Tongue (tissue), 2 donors: ENCODE data around the gene XIRP2. TPM values are rescaled to one million over a fixed set of nuclear protein-coding genes. Genes with fewer than 3 reads are reported as not detected.
"Not testable (repeated sequence)": the region's sequence is repeated elsewhere in the genome, so short reads cannot be mapped to it uniquely, and the experiment has no call there.

ENCODE experiments used
- DNase-seq: peaks from one replicate; pipeline ENCODE4 v3.0.0-alpha.2; 2015
- total RNA-seq: library from RNA; depleted of rRNA; stranded (reverse); fragments of >200 nt; gene quantifications from one replicate; pipeline ENCODE4 v1.2.3, GENCODE V29; 2014

The XIRP2 gene
- total RNA-seq, 1 donor from 2014 or later = 277 TPM

DNA sequence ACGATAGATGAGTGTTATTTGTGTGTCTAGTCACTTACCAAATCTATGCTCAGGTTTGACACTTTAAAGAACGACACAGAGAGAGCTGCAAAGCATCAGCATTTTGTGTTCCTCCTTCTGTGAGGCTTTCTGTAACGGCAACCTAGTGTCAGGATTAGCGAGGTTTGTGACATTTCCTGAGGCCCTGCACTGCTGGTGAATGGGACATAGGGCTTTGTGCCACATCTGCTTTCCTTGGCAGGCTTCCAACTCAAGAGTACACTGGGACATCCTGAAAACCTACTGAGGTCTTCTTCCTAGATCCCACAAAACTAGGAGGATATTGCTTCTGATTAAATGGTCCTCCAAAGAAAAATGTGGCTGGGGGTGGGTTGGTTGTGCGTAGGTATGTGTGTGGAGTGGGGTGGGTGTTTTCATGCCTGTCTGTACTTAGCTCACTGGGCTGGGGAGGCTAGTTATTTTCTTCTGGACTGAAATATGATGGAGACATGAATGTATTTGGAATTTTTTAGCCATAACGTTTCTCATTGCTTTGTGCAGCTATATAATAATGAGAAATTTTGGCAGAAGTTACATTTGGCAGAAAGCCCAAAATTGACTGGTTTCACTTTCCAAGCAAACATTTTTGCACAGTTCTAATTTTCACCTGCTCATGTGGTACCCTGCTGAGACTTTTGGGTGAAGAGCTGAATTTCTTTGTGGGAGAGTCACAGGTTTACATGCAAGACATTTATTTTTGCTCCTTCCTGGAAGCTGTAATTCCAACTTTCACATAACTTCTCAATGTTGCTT lies 308.4 kb downstream of the XIRP2 start:
- DNase-seq = peak; percentile 87

DNA sequence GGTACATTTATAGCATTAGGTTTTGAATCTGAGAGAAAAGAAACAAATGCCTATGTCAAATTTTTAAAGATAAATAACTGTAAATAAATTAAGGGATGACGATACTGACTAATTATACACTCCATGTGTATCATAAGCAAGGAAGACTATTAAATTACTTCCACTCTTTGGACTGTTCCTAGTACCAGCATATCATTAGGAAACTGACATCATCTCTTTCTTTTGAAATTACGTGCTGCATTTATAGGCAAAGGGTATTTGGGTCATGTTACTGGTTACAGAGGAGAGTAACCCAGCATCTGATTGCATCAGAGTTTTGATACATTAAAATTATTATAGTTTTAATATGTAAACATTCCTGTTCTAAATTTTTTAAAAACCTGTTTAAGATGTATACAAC lies 309.7 kb downstream of the XIRP2 start:
- no peak for DNase-seq

DNA sequence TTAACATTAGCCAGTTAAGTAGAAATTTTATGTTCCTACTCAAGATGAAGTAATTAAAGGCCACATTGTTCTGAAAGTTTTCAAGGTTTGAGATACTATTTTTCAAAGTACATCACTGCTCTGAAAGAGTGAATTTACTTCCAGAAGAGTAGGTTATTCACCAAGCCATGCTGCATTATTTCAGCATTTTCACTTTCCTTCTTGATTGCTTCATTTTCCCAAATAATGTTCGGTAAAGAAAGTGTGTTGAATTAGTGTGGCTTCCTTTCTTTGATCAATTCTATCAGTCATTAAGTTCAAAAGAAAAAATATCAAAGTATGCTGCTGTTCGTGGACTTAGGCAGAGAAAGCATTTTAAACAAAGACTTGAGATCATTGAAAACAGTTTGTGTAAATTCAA lies 310.3 kb downstream of the XIRP2 start:
- no peak for DNase-seq

DNA sequence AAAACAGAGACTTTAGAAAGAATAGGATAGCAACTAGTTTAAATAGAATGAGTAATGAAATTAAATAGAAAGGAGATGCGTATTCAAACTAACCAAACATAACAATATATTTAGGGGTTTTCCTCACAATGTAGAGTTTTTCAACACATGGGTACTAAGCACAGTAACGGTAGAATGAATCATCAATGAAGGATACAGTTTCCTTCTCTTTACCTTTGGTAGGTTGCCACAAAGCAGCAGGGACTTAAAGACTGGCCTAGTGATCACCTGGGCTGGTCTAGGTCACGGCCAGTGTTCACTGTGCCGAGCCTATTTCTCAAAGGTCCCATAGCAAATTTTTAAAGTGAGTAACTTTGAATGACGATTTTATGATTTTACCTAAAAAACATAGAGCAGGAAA lies 311.7 kb downstream of the XIRP2 start:
- no peak for DNase-seq

DNA sequence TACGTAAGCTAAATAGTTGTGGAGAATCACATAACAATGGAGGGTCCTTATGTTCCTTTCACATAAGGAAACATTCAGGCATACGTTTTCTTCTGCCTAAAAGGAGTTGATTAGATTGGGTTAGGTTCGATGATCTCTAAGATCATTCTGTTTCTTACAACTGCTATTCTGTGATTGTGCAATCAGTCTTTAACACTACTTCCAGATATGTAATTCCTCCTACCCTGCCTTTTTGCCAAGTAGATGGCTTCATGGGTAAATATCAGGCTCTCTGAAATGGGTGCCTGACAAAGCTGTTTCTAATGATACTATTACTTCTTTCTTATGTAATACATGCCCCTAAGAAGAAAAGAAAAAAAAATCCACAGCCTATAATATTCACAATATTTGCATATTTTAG lies 321.5 kb downstream of the XIRP2 start:
- no peak for DNase-seq

DNA sequence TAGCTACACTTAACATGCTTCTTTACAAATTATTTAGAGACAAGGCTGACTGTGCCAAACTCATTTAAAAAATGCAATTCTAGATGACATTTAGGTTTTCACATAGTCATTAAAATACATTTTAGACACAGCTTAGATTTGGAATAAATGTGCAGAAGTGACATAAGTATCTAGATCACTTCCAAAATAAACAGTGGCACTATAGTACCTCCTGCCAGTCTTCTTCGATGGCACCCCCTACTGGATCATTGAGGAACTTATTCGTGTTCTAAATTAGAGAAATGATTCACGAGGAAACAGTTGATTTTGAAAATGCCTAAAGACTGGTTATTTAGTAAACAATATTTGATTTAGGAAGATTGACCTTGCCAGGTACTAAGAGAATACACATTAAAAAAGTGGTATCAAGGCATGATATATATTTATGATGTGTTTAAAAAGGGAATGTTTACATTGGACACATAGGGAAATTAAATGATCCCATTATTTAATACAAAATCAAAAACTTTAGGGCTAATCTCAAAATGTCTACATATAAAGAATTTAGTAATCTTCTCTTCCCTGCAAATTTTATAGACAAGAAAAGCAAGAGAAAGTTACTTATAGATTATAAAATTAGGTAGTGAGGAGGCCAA lies 323.9 kb downstream of the XIRP2 start:
- peak; percentile 74 for DNase-seq

DNA sequence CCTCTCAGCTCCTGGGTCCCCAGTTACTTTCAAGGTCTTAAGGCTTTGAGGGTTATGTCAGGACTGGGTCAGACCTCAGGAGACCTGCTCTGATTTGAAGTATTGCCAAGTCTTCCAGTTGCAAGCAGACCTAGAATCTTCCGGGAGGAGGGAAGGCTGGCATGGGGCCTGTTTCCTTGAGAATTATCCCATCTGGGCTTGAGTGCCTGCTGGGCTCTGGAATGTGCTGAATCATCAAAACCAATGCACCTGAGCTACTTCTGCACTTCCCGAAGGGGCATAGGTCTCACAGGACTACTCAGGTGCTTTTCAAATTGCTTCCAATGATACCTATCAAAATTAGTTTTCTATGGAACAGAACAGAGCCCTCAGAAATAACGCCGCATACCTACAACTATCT lies 327.3 kb downstream of the XIRP2 start:
- no peak for DNase-seq

DNA sequence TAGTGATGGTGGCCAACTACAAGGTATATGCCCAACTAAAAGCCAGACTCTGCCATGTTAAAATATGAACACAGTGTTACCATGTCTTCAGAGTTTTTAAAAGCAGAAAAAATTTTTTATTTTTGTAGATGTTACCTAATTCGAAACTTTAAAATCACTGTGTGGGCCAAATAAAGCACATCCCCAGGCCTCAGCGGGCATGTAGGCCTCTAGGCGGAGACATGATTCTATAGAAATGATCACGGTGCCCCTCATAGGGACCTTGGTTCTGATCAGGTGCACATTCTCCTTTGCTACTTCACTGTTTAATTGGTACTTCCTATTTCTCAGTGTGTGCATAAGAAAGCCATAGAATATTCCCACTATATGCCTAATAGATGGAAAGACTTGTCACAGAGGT lies 349.2 kb downstream of the XIRP2 start:
- DNase-seq = no peak

DNA sequence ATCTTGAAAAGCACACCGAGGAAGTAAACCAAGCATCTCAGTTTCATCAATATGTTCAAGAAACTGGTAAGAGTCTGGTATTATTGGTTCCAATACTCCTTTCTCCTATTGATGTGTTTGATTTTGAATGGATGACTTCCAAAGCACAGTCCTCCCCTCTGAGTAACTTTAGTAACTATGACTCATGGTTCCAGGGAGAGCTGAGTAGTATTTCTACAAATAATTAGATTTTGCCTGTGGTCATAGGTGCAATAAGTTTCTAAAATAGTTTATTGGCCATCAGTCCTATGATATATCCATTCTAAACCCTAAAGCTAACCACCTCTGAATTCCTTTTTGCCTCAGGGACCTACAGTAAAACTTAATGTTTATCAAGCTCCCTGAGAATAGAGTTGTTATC lies 352.4 kb downstream of the XIRP2 start:
- no peak for DNase-seq

DNA sequence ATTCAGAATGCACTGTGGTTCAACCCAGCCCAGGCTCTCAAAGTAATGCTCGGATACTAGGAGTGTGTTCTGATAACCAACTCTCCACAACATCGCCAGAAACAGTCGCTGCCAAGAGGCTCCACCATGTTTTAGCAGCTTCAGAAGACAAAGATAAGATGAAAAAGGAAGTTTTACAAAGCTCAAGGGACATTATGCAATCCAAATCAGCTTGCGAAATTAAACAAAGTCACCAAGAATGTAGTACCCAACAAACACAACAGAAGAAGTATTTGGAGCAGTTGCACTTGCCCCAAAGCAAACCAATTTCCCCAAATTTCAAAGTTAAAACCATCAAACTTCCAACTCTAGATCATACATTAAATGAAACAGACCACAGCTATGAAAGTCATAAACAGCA lies 360.9 kb downstream of the XIRP2 start:
- no peak for DNase-seq

DNA sequence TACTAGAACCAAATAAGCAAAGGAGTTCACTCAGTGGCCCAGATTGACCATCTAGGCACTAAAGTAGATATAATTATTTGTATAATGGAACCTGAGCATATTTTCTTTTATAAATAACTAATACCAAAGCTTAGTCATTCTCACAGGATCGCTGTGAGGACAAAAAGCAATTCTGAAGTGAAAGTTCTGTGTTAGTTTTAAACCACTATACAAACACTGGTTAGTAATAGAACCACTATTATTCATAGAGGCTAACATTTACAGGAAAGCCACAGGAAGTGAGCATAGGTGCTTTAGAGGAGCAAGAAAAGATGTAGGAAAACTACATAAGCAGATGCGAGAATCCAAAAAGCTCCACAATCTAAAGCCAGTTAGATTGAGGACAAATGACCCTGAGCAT lies 364.7 kb downstream of the XIRP2 start:
- no peak for DNase-seq

DNA sequence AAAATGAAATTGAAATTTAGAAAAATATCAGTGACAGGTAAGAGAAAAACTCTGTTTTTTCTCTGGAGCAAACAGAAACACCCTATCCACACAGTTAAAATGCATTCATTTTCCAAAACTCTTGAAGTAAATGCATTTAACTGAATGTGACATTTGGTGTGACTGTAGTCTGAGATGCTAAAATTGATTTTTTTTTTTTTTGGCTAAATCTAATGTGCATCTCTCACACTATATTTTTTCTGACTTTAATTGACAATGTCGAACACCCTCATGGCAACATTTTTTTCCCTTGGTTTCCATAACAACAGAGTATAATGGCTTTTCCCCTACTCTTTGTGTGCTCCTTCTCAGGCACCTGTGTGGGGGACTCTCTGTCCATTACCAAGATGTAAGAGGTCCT lies 366.4 kb downstream of the XIRP2 start:
- DNase-seq = no peak

DNA sequence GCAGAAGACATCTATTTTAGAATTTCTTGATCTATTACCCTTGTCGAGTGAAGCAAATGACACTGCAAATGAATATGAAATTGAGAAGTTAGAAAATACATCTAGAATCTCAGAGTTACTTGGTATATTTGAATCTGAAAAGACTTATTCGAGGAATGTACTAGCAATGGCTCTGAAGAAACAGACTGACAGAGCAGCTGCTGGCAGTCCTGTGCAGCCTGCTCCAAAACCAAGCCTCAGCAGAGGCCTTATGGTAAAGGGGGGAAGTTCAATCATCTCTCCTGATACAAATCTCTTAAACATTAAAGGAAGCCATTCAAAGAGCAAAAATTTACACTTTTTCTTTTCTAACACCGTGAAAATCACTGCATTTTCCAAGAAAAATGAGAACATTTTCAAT lies 370.4 kb downstream of the XIRP2 start:
- peak; percentile 49 for DNase-seq

DNA sequence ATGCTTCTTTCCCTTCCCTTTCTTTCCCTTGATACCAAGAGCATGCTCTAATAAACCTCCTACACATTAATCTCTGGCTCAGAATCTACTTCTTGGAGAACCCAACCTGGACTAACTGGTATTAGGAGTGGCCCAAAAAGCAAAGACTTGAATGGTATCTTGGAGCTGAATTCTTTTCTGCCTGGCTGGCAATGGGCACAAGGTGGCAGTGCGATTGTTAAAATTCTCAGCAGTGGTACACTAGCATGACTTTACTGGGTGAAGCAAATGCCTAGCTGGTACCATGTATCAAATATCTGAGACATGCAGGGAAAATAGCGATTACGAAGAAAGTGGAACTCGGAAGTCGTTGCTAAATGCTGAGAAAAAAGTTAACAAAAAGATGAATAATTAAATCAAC lies 376.1 kb downstream of the XIRP2 start:
- DNase-seq = peak; percentile 2

DNA sequence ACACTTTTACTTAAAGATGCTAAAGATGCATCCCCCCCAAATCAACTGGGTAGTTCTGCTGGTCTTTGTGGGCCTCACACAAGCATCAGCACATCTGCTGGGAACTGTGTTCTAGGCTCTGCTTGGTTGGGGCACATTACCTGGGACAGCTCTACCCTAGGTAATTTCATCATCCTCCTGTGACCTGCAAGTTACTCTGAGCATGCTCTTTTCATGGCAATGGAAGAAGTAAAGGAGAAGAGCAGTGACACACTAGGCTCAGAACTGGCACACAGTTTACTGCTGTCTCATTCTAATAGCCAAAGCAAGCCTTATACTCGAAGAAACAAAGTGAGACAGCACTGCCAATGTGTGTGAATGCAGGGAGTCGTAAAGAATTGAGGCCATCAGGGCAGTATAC lies 376.7 kb downstream of the XIRP2 start:
- no peak for DNase-seq

DNA sequence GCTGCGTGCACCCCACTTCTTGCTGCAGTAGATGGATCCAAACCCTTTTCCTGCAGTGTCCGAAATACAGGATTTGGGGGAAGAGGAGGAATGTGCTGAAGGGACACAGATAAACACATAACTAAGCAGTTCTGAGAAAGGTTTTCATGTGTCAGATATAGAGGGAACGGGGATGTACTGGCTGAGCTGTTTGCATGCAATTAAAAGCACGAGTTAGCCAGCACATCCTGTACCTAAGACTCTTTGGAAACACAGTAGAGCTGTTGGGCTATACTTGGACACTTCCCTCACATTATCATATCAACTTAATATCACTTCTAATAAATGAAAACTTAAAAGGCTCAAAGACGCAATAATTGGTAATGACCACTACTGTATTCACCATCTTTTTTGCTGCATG lies 377.4 kb downstream of the XIRP2 start:
- no peak for DNase-seq

DNA sequence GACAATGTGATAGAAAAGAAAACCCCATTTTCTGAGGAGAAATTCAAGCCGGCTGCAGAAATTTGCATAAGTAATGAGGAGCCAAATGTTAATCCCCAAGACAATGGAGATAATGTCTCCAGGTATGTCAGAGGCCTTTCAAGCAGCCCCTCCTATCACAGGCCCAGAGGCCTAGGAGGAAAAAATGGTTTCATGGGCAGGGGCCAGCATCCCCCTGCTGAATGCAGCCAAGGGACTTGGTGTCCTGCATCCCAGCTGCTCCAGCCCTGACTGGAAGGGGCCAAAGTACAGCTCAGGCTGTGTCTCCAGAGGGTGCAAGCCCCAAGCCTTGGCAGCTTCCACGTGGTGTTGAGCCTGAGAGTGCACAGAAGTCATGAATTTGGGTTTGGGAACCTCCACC lies 380.0 kb downstream of the XIRP2 start:
- not testable (repeated sequence) for DNase-seq

DNA sequence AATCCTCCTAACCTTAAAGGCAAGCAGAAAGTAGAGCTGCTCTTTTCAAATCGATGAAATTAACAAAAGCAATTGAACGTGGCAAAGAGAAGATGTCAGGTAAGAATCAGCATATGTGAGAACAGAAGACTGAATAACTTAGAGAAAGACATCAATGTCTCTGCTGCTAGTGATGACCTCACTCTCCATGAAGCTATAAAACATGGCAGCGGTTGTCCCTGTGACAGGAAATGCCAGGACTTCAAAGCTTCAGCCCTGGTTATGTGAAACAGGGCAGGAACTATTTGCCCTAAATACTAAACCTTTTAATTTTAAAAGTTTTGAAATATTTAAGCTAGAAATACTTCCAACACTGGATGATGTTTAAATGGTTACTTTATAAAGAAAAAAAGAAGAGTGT lies 383.7 kb downstream of the XIRP2 start:
- DNase-seq = no peak

DNA sequence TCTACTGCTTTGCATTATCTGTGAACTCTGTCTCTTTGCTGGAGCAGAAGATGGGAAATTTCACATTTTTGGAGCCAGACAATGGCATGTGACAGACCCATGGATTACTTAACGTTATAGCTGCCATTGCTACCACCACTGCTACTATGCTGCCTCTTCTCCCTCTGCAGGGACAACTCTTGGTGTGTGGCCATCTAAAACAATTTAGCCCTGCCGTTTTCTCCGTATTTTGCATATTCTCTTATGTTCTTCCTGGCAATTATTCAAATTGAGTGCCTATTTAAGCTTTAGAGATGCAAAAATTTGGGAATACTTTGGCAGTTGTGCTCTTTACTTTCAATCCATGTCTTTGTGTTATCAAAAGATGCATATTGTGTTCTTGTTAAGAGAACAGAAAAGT lies 386.8 kb downstream of the XIRP2 start:
- DNase-seq = no peak

DNA sequence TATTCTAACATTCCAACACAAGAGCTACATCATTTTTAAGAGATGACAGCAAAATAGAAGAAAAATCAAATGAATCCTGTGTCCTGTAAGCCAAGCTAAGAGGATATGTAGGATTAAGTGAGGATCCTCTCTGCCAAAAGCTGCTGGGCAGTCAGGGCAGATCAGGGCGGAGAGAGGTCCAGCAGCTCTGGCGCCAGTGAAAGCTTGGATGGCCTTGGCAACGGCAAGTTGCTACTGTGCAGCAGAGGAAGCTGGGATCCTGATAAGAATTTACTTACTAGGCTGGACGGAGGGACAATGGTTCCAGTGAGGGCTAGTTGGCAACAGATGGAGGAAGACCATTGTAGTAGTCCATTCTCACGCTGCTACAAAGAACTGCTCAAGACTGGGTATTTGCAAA lies 391.5 kb downstream of the XIRP2 start:
- no peak for DNase-seq

DNA sequence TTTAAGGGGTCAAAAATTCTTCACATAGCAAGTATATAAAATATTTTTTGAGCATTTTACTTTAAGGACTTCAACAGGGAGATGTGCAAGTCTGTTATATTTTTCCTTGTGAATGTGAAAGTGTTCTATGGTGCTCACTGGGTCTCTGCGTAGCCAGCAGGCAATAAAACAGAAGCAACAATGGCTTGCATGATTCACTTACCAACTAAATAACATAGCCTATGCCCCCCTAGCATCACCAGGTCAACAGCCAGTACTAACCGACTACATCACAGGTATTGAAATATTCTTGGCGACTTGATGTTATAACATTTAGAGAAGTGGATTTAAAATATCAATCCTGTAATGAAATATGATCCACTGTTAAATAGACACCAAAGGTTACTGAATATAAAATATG lies 398.9 kb downstream of the XIRP2 start:
- no peak for DNase-seq

DNA sequence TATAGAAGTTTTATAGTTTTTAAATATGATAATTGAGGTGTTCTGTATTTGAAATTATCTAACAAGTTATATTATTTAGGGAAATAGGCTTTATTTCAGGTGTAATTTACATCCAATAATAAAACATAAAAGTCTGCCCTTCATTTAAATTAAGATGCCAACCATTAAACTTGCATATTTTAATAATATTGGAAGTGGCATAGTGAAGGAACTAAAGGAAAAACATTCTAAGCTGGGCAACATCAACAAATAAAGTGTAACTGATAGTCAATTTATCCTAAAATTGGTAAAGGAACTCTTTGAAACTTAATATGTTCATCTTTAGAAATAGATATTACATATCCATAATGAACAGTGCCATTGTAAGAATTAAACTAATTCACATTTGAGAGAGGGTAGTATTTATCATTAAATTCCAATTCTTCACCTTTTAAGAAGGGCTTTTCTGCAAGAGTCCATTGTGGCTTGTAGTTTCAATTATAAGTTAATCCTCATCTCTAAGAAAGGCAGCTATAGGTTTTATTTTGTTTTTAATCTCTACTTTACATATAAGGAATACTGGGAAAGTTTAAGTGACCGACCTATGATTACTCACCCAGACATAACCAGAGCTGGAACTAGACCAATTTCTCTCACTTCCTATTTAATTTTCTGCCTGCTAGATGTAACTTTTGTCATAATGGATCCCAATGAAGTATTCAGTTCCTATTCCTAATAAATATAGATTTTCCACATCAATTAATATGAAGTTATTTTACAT lies 401.6 kb downstream of the XIRP2 start:
- no peak for DNase-seq

DNA sequence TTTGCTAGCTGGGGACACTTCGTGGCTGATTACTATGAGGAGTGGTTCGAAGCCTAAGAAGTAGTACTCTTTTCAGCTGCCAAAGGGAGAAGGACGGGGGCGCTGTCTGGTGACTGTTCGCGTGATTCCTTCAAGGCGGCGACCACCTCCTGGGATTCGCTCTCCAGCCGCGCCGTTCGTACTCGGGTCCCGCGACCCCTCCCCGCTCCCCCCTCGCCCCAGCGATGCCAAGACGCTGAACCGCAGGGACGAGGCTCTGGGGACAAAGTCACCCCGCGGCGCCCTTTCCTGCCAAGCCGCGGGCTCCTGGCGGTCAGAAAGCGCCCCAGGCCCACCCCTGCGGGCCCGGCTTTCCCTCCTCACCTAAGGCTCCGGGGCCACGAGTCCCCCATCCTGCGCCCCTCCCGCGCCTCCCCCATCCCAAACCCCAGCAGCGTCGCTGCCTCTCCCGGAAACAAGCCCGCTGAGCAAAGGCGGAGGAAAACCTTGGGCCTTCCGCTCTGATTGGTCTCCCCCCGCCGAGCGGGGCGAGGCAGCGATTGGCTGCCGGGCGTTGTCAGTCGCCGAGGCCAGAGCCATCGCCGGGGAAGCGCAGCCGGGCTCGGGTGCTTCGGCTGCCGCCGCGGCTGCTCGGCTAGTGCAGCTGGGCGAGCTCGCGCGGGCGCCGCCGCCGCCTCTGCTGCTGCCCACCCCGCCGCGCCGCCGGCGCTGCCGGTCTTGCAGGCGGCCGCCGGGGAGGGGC lies 404.3 kb downstream of the XIRP2 start, which contains the start of gene B3GALT1:
TSS of gene B3GALT1 (plus strand) at position 572 of the 742 bp plus-strand sequence.
- peak; percentile 95 for DNase-seq
